B cell (primary cell): ENCODE data around the gene CA5A. TPM values are rescaled to one million over a fixed set of nuclear protein-coding genes. Genes with fewer than 3 reads are reported as not detected.

ENCODE experiments used
- ATAC-seq: fragments of 200-7000 bp; cut with Tn5 transposase; one replicate; pipeline ENCODE4 v1.10.0; 2021; ENCODE audit warnings: low read depth, mild to moderate bottlenecking, moderate number of reproducible peaks, moderate library complexity
- CTCF ChIA-PET: fragments of 350-600 bp; sonication (Branson Sonifier 250); formaldehyde crosslinking; loops from one replicate; lab custom pipeline; 2021; ENCODE audit warnings: antibody characterized with exemption, inconsistent platforms; lab: Charles Lee
- POLR2A ChIA-PET: fragments of 350-600 bp; sonication (Branson Sonifier 250); formaldehyde crosslinking; loops from one replicate; lab custom pipeline; 2021; ENCODE audit warnings: antibody characterized with exemption; lab: Charles Lee
- DNase-seq: peaks from one replicate; pipeline ENCODE4 v3.0.0; 2013
- H2AFZ ChIP-seq: 2 replicates; pipeline ENCODE4 v1.6.1; 2012; ENCODE audit warnings: mild to moderate bottlenecking, low read depth, low read length; ENCODE audit not compliant: insufficient read depth, poor library complexity, severe bottlenecking
- H3K27ac ChIP-seq, 2 donors: 1 replicate in 1 of 2; 2 replicates in 1 of 2; pipeline ENCODE4 v1.5.1; 2012 to 2013; ENCODE audit warnings: low read length in 2 of 2, mild to moderate bottlenecking in 2 of 2, moderate library complexity in 1 of 2
- H3K27me3 ChIP-seq, 4 experiments: fragments of 200-600 bp in 1 of 4; sonication (generic) in 1 of 4; replicated peaks in 1 of 4; 1 replicate in 2 of 4; 2 replicates in 2 of 4; pipeline versions ENCODE4 v1.6.1 to v1.7.0; 2013 to 2016; ENCODE audit warnings: low read length in 3 of 4, mild to moderate bottlenecking in 2 of 4, mixed read lengths in 1 of 4, moderate library complexity in 1 of 4; ENCODE audit not compliant: insufficient read depth in 4 of 4, control insufficient read depth in 3 of 4; ENCODE audit errors: control extremely low read depth in 1 of 4
- H3K36me3 ChIP-seq, 2 experiments: replicated peaks in 1 of 2; 1 replicate in 1 of 2; 2 replicates in 1 of 2; pipeline versions ENCODE4 v1.6.1 to v1.7.1; 2013; ENCODE audit warnings: low read length in 1 of 2; ENCODE audit not compliant: insufficient read depth in 2 of 2, control insufficient read depth in 1 of 2; ENCODE audit errors: control extremely low read depth in 1 of 2, extremely low read depth in 1 of 2
- H3K4me1 ChIP-seq, 2 donors: fragments of 200-600 bp in 1 of 2; sonication (generic) in 1 of 2; 1 replicate in 1 of 2; 2 replicates in 1 of 2; pipeline versions ENCODE4 v1.5.1 to v1.6.1; 2013 to 2017; ENCODE audit warnings: low read length in 2 of 2; ENCODE audit not compliant: control insufficient read depth in 2 of 2, insufficient read depth in 2 of 2
- H3K4me2 ChIP-seq: replicated peaks from 2 replicates; pipeline ENCODE3; 2012; ENCODE audit warnings: mild to moderate bottlenecking, low read depth, low read length; ENCODE audit not compliant: poor library complexity, severe bottlenecking
- H3K4me3 ChIP-seq, 5 experiments: fragments of 200-600 bp in 1 of 5; sonication (generic) in 1 of 5; 1 replicate in 3 of 5; 2 replicates in 2 of 5; pipeline versions ENCODE4 v1.5.1 to v1.7.0; 2011 to 2016; ENCODE audit warnings: low read length in 4 of 5, mild to moderate bottlenecking in 4 of 5, low read depth in 2 of 5, control low read depth in 1 of 5, moderate library complexity in 1 of 5; ENCODE audit not compliant: insufficient read depth in 1 of 5; ENCODE audit errors: control extremely low read depth in 1 of 5, extremely low read depth in 1 of 5
- H3K79me2 ChIP-seq: fragments of 200-600 bp; sonication (generic); one replicate; pipeline ENCODE4 v1.6.0; 2016; ENCODE audit warnings: low read length; ENCODE audit not compliant: control insufficient read depth, insufficient read depth
- H3K9ac ChIP-seq: fragments of 200-600 bp; sonication (generic); 2 replicates; pipeline ENCODE4 v1.6.1; 2017; ENCODE audit warnings: mild to moderate bottlenecking, low read length, moderate library complexity
- H3K9me3 ChIP-seq, 3 donors: one replicate each; pipeline versions ENCODE4 v1.6.1 to v1.7.1; 2013; ENCODE audit warnings: low read length in 2 of 3; ENCODE audit not compliant: control insufficient read depth in 2 of 3, insufficient read depth in 1 of 3; ENCODE audit errors: control extremely low read depth in 1 of 3
- H4K20me1 ChIP-seq: 2 replicates; pipeline ENCODE4 v1.6.0; 2012; ENCODE audit warnings: mild to moderate bottlenecking, low read length; ENCODE audit not compliant: insufficient read depth, control insufficient read depth, poor library complexity, severe bottlenecking
- H3K27ac Mint-ChIP-seq: one replicate; pipeline ENCODE4 v1.8.0; 2021; ENCODE audit warnings: mixed read lengths
- H3K27me3 Mint-ChIP-seq: one replicate; pipeline ENCODE4 v1.8.0; 2021; ENCODE audit warnings: mixed read lengths
- H3K4me1 Mint-ChIP-seq: one replicate; pipeline ENCODE4 v1.8.0; 2021; ENCODE audit warnings: mixed read lengths
- H3K4me3 Mint-ChIP-seq: one replicate; pipeline ENCODE4 v1.8.0; 2021; ENCODE audit warnings: mixed read lengths
- H3K9me3 Mint-ChIP-seq: one replicate; pipeline ENCODE4 v1.8.0; 2022; ENCODE audit warnings: mixed read lengths; ENCODE audit not compliant: insufficient read depth
- CTCF ChIP-seq: fragments of 200-600 bp; IDR thresholded peaks from one replicate; pipeline ENCODE4 v1.8.0; 2022; ENCODE audit warnings: antibody characterized with exemption, mild to moderate bottlenecking
- EZH2 ChIP-seq: IDR thresholded peaks from 2 replicates; pipeline ENCODE4 v1.6.1; 2012; ENCODE audit warnings: borderline replicate concordance, low read depth, mild to moderate bottlenecking, moderate library complexity, low read length; ENCODE audit not compliant: insufficient read depth, poor library complexity, severe bottlenecking
- WGBS: methylation state at CpG from one replicate; pipeline ENCODE4 v1.1.5; 2013; ENCODE audit warnings: missing lambda C conversion rate; ENCODE audit not compliant: insufficient coverage; 5-methylcytosine and 5-hydroxymethylcytosine counted together
- intact Hi-C: fragments of 100-400 bp; cut with micrococcal nuclease; formaldehyde crosslinking; loops from one replicate; pipeline ENCODE4 v1.10.0; 2022
- polyA plus RNA-seq: library from polyadenylated mRNA; depleted of rRNA; stranded (reverse); fragments of >200 nt; gene quantifications from 2 replicates; pipeline ENCODE4 v1.2.3, GENCODE V29; 2012
- total RNA-seq, 2 donors: library from RNA; stranded (reverse); fragments of 120-200 nt in 1 of 2; gene quantifications; 1 replicate in 1 of 2; 2 replicates in 1 of 2; pipeline versions ENCODE4 v1.2.3 to v1.2.4, GENCODE V29; 2013 to 2022

CA5A gene
- total and polyA plus RNA-seq, 2 donors (not counting 1 experiment from before 2014, with no cell fraction given): 0.27 TPM; not detected in 1

- Mint-ChIP-seq H3K9me3 (no peaks in the 10 kb centered on the region), H3K4me3 (peak overlapping the region; percentile 77)
- intact Hi-C loops: no loop called here
Observed at GRCh38 chr16:87954361-87954760, 18.0 kb upstream of the CA5A start.

More at GRCh38 chr16:87954361-87954760, 18.0 kb upstream of the CA5A start:
- Histone ChIP-seq H3K36me3 (peaks cover 0 to 32% of the 10 kb centered on the region in 2 experiments), H3K79me2 (peaks cover 69% of the 10 kb centered on the region), H3K9me3 (no peaks in the 10 kb centered on the region), H3K27ac (peak overlapping the region; percentile 53 to 87), H3K4me3 (no peak overlapping the region), H3K4me1 (peaks cover 52 to 80% of the 10 kb centered on the region in 2 donors), H3K27me3 (no peaks in the 10 kb centered on the region), H4K20me1 (peaks cover 37% of the 10 kb centered on the region), H3K9ac (no peak overlapping the region), H2AFZ (no peak overlapping the region), H3K4me2 (peak overlapping the region; percentile 2)
- H3K27me3 Mint-ChIP-seq: no peaks in the 10 kb centered on the region
- WGBS: 55% methylated on average over 10 of the region's 14 CpGs
- H3K4me1 Mint-ChIP-seq: peaks cover 71% of the 10 kb centered on the region
- TF ChIP-seq EZH2 (no peak), CTCF (no peak)
- peak overlapping the region; percentile 74 for H3K27ac Mint-ChIP-seq
- CTCF ChIA-PET: interaction anchor here (1.1 to 1.4 kb wide), 2 partner anchors 175 to 483 kb away, joined by 3 read pairs; no protein-coding TSS in a partner anchor
- DNase-seq: peak; percentile 31
- no peak for ATAC-seq
- POLR2A ChIA-PET: interaction anchor here (1.1 kb wide), 1 partner anchor 13 kb away, joined by 3 read pairs; no protein-coding TSS in a partner anchor
